GM12878 (cell line): ENCODE results near the gene PCCA. TPM values are rescaled to one million over a fixed set of nuclear protein-coding genes. Genes with fewer than 3 reads are reported as not detected.

Experiments
- ATAC-seq: fragments of 200-7000 bp; cut with Tn5 transposase; 3 replicates; pipeline ENCODE4 v1.9.1; 2020; ENCODE audit warnings: mild to moderate bottlenecking, moderate library complexity
- BruUV-seq: library from RNA; stranded (reverse); fragments of 400-500 nt; replicated peaks from 2 replicates; lab custom pipeline; 2021; lab: Mats Ljungman, UMichigan
- CTCF ChIA-PET: fragments of 300-600 bp; sonication (Branson Sonifier 250); formaldehyde crosslinking; extraction: SDS; loops from one replicate; lab custom pipeline; 2021; ENCODE audit warnings: inconsistent platforms; lab: Yijun Ruan, JAX
- POLR2A ChIA-PET: fragments of 350-600 bp; formaldehyde crosslinking; extraction: SDS; loops from one replicate; lab custom pipeline; 2021; ENCODE audit warnings: inconsistent platforms; lab: Charles Lee
- RAD21 ChIA-PET: fragments of 300-600 bp; sonication (Branson Sonifier 250); formaldehyde crosslinking; loops from one replicate; lab custom pipeline; 2023; ENCODE audit warnings: antibody characterized with exemption; ENCODE audit not compliant: unreplicated experiment; lab: Charles Lee
- SMC1A ChIA-PET: fragments of 300-600 bp; sonication (Branson Sonifier 250); formaldehyde crosslinking; loops from one replicate; lab custom pipeline; 2023; ENCODE audit not compliant: unreplicated experiment, uncharacterized antibody; lab: Charles Lee
- DNase-seq: peaks from one replicate; pipeline ENCODE4 v3.0.0-alpha.2; 2011; ENCODE audit warnings: low read depth, low spot score
- FAIRE-seq: peaks from 3 replicates; lab custom pipeline; 2011; peaks lifted over from hg19 to GRCh38; lab: Jason Lieb, UNC
- H2AFZ ChIP-seq: 2 replicates; pipeline ENCODE4 v1.6.0; 2011; ENCODE audit warnings: low read depth, low read length, control low read depth; ENCODE audit not compliant: control insufficient read depth
- H3K27ac ChIP-seq: 2 replicates; pipeline ENCODE4 v1.5.1; 2011; ENCODE audit warnings: control low read depth; ENCODE audit not compliant: control insufficient read depth, insufficient read depth
- H3K27me3 ChIP-seq, 2 experiments: replicated peaks in 1 of 2; 2 replicates each; pipeline versions ENCODE4 v1.6.0 to v1.6.1; 2011; ENCODE audit warnings: low read length in 1 of 2; ENCODE audit not compliant: control insufficient read depth in 2 of 2, insufficient read depth in 2 of 2
- H3K36me3 ChIP-seq, 2 experiments: 2 replicates each; pipeline ENCODE4 v1.5.1; 2011; ENCODE audit warnings: low read length in 1 of 2; ENCODE audit not compliant: control insufficient read depth in 2 of 2, insufficient read depth in 2 of 2
- H3K4me1 ChIP-seq: 2 replicates; pipeline ENCODE4 v1.6.1; 2011; ENCODE audit warnings: mild to moderate bottlenecking, low read length, moderate library complexity, mixed read lengths; ENCODE audit not compliant: control insufficient read depth, insufficient read depth
- H3K4me2 ChIP-seq: 2 replicates; pipeline ENCODE4 v1.6.0; 2011; ENCODE audit warnings: control low read depth; ENCODE audit not compliant: control insufficient read depth, insufficient read depth
- H3K4me3 ChIP-seq: fragments of 200-600 bp; sonication (generic); 2 replicates; pipeline ENCODE4 v1.5.1; 2016
- H3K79me2 ChIP-seq: 2 replicates; pipeline ENCODE4 v1.6.0; 2011; ENCODE audit warnings: low read length; ENCODE audit not compliant: control insufficient read depth, insufficient read depth
- H3K9ac ChIP-seq: 2 replicates; pipeline ENCODE4 v1.8.0; 2011; ENCODE audit warnings: low read length, control low read depth, mixed read lengths; ENCODE audit not compliant: control insufficient read depth, insufficient read depth
- H3K9me3 ChIP-seq: replicated peaks from 3 replicates; pipeline ENCODE4 v1.5.1; 2011; ENCODE audit warnings: mild to moderate bottlenecking, low read length; ENCODE audit not compliant: control insufficient read depth, insufficient read depth
- H4K20me1 ChIP-seq: 2 replicates; pipeline ENCODE4 v1.6.0; 2011; ENCODE audit not compliant: control insufficient read depth, insufficient read depth
- CTCF ChIP-seq, 3 experiments: IDR thresholded peaks in 2 of 3; conservative IDR thresholded peaks in 1 of 3; 2 replicates each; pipeline ENCODE4 v1.5.1; 2011; ENCODE audit warnings: low read depth in 3 of 3, low read length in 3 of 3, mild to moderate bottlenecking in 3 of 3, control low read depth in 2 of 3, moderate library complexity in 2 of 3, inconsistent platforms in 1 of 3, mixed read lengths in 1 of 3; ENCODE audit not compliant: control insufficient read depth in 2 of 3, insufficient read depth in 1 of 3; ENCODE audit errors: extremely low read depth in 1 of 3
- MEF2A ChIP-seq: IDR thresholded peaks from 2 replicates; pipeline ENCODE4 v1.6.1; 2011; ENCODE audit warnings: low read depth, mild to moderate bottlenecking, low read length, moderate library complexity; ENCODE audit not compliant: insufficient read depth
- NFXL1 ChIP-seq: fragments of 450-650 bp; IDR thresholded peaks from 2 replicates; pipeline ENCODE4 v1.6.1; 2017; ENCODE audit warnings: antibody characterized with exemption, mild to moderate bottlenecking, borderline replicate concordance
- POLR2AphosphoS2 ChIP-seq: IDR thresholded peaks from 2 replicates; pipeline ENCODE4 v1.6.1; 2011; ENCODE audit warnings: low read depth, mild to moderate bottlenecking, low read length, improper control_type of control experiment, moderate library complexity
- RUNX3 ChIP-seq: IDR thresholded peaks from 2 replicates; pipeline ENCODE4 v1.6.1; 2012; ENCODE audit warnings: low read length, inconsistent platforms
- TCF7 ChIP-seq: IDR thresholded peaks from 2 replicates; pipeline ENCODE4 v1.6.1; 2014; ENCODE audit warnings: antibody characterized with exemption, borderline replicate concordance
- ZSCAN29 ChIP-seq: fragments of 450-650 bp; IDR thresholded peaks from 2 replicates; pipeline ENCODE4 v1.6.1; 2017; ENCODE audit warnings: mild to moderate bottlenecking, moderate library complexity
- in situ Hi-C: fragments of 300-500 bp; cut with MboI; formaldehyde crosslinking; loops from 9 replicates; pipeline ENCODE4 v1.14.3; 2018; ENCODE audit warnings: mixed read lengths
- intact Hi-C: fragments of 100-400 bp; cut with micrococcal nuclease; formaldehyde crosslinking; loops from one replicate; pipeline ENCODE4 v1.14.2; 2022; ENCODE audit not compliant: unreplicated experiment
- polyA plus RNA-seq, 11 experiments: library from polyadenylated mRNA; depleted of rRNA in 4 of 11; unstranded in 6 of 11; stranded (reverse) in 5 of 11; fragments of >200 nt; fragmentation: Nextera tagmentation in 4 of 11; fragmentation: Illumina TruSeq in 1 of 11; extraction: Ambion mirVana in 4 of 11; extraction: Trizol in 1 of 11; gene quantifications; 1 replicate in 1 of 11; 2 replicates in 10 of 11; pipeline versions ENCODE4 v1.2.1 to v1.2.3, GENCODE V29; 2011 to 2016; ENCODE audit warnings: inconsistent platforms in 2 of 11, missing spikeins in 2 of 11, low read depth in 1 of 11
- total RNA-seq, 4 experiments: library from RNA; depleted of rRNA in 3 of 4; stranded (reverse); fragments of >200 nt in 3 of 4; fragmentation: Illumina TruSeq in 1 of 4; extraction: Trizol in 1 of 4; gene quantifications; 2 replicates each; pipeline versions ENCODE4 v1.2.1 to v1.2.3, GENCODE V29; 2013 to 2021

The PCCA gene
- total and polyA plus RNA-seq, 10 of the 15 experiments (the other 5 are each of a cell fraction or from before 2014, with no cell fraction given) = 5.9 to 18.2 (median 12.4) TPM

- TF ChIP-seq ZSCAN29 (no peak), POLR2AphosphoS2 (no peak), MEF2A (no peak), CTCF (IDR thresholded peaks at IDR 0.05 in 2 of 3, conservative IDR thresholded peaks at IDR 0.05 in 1 of 3; ENCODE audit: control insufficient read depth in 2 of 3, extremely low read depth in 1 of 3, insufficient read depth in 1 of 3, low read depth in 3 of 3, low read length in 3 of 3) (no peak), NFXL1 (no peak)
Observed at GRCh38 chr13:100432611-100433010, 343.7 kb downstream of the PCCA start (continued).

GRCh38 chr13:100433475-100433874 lies 344.6 kb downstream of the PCCA start:
- Histone ChIP-seq H3K4me3 (no peak overlapping the region), H3K9me3 (no peaks in the 10 kb centered on the region; the same call in 2 of the 3 replicates), H2AFZ (no peak overlapping the region), H3K79me2 (no peaks in the 10 kb centered on the region), H4K20me1 (no peaks in the 10 kb centered on the region), H3K27me3 (no peaks in the 10 kb centered on the region), H3K9ac (no peak overlapping the region), H3K36me3 (no peaks in the 10 kb centered on the region), H3K4me1 (peaks cover 16% of the 10 kb centered on the region), H3K4me2 (no peak overlapping the region; the same call in 1 of the 2 replicates), H3K27ac (no peak overlapping the region; the same call in 1 of the 2 replicates)
- CTCF ChIA-PET = no interaction called here
- RAD21 ChIA-PET = no interaction called here
- ATAC-seq = peak; percentile 46
- no TSS peak for BruUV-seq
- no peak for FAIRE-seq
- intact Hi-C loops (no loop called here), in situ Hi-C loops (no loop called here)
- DNase-seq = no peak
- SMC1A ChIA-PET = no interaction called here
- POLR2A ChIA-PET = no interaction called here
- TF ChIP-seq RUNX3 = 0 out of 2 replicates have a peak, but pooled peaks have one; percentile 6
- no peak for TF ChIP-seq TCF7
